HL-60 (cell line): ENCODE results near the gene ACOT13.
"Not testable (repeated sequence)": the region's sequence is repeated elsewhere in the genome, so short reads cannot be mapped to it uniquely, and the experiment has no call there.

Source experiments
- DNase-seq, 2 experiments: peaks; one replicate each; pipeline ENCODE4 v3.0.0-alpha.2; 2010 to 2020; ENCODE audit warnings: low read depth in 1 of 2, low spot score in 1 of 2
- H3K27ac ChIP-seq: fragments of 250-450 bp; sonication (Bioruptor Pico); replicated peaks from 2 replicates; pipeline ENCODE4 v1.5.1; 2020; ENCODE audit warnings: mild to moderate bottlenecking, moderate library complexity
- H3K27me3 ChIP-seq: fragments of 250-450 bp; sonication (Bioruptor Pico); 2 replicates; pipeline ENCODE4 v1.5.1; 2021; ENCODE audit warnings: mild to moderate bottlenecking, moderate library complexity; ENCODE audit not compliant: insufficient read depth, poor library complexity, severe bottlenecking
- H3K4me3 ChIP-seq: replicated peaks from 2 replicates; pipeline ENCODE4 v1.5.1; 2011; ENCODE audit warnings: mild to moderate bottlenecking, control low read depth, low read length; ENCODE audit not compliant: insufficient read depth
- CTCF ChIP-seq: IDR thresholded peaks from one replicate; pipeline ENCODE4 v1.5.1; 2011; ENCODE audit warnings: low read length, control low read depth, inconsistent platforms; ENCODE audit not compliant: insufficient read depth
- GABPA ChIP-seq: IDR thresholded peaks from 2 replicates; pipeline ENCODE4 v1.6.1; 2012; ENCODE audit warnings: low read depth
- POLR2AphosphoS5 ChIP-seq: IDR thresholded peaks from 2 replicates; pipeline ENCODE4 v1.6.1; 2012; ENCODE audit warnings: low read depth
- SPI1 ChIP-seq: IDR thresholded peaks from 2 replicates; pipeline ENCODE4 v1.6.1; 2012; ENCODE audit warnings: low read depth, mild to moderate bottlenecking, borderline replicate concordance
- TF ChIP-seq, protein P1 (sequence below): IDR thresholded peaks from 2 replicates; pipeline ENCODE4 v1.6.1; 2012; ENCODE audit warnings: low read depth; ENCODE audit not compliant: insufficient replicate concordance

The ACOT13 gene

GRCh38 chr6:24660105-24660504, 6.8 kb upstream of the ACOT13 start:
- Histone ChIP-seq H3K27me3 (no peaks in the 10 kb centered on the region), H3K4me3 (no peak overlapping the region), H3K27ac (no peak overlapping the region)
- TF ChIP-seq, protein P1, sequence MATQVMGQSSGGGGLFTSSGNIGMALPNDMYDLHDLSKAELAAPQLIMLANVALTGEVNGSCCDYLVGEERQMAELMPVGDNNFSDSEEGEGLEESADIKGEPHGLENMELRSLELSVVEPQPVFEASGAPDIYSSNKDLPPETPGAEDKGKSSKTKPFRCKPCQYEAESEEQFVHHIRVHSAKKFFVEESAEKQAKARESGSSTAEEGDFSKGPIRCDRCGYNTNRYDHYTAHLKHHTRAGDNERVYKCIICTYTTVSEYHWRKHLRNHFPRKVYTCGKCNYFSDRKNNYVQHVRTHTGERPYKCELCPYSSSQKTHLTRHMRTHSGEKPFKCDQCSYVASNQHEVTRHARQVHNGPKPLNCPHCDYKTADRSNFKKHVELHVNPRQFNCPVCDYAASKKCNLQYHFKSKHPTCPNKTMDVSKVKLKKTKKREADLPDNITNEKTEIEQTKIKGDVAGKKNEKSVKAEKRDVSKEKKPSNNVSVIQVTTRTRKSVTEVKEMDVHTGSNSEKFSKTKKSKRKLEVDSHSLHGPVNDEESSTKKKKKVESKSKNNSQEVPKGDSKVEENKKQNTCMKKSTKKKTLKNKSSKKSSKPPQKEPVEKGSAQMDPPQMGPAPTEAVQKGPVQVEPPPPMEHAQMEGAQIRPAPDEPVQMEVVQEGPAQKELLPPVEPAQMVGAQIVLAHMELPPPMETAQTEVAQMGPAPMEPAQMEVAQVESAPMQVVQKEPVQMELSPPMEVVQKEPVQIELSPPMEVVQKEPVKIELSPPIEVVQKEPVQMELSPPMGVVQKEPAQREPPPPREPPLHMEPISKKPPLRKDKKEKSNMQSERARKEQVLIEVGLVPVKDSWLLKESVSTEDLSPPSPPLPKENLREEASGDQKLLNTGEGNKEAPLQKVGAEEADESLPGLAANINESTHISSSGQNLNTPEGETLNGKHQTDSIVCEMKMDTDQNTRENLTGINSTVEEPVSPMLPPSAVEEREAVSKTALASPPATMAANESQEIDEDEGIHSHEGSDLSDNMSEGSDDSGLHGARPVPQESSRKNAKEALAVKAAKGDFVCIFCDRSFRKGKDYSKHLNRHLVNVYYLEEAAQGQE, result no peak
- TF ChIP-seq SPI1 (no peak), GABPA (no peak), CTCF (no peak), POLR2AphosphoS5 (no peak)
- no peak for DNase-seq

DNA sequence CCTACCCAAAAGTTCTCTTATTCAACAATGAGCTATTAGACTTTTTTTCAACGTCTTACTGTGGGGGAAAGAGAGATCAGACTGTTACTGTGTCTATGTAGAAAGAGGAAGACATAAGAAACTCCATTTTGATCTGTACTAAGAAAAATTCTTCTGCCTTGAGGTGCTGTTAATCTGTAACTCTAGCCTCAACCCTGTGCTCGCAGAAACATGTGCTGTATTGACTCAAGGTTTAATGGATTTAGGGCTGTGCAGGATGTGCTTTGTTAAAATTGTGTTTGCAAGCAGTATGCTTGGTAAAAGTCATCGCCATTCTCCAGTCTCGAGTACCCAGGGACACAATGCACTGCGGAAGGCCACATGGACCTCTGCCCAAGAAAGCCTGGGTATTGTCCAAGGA, 5.1 kb upstream of the ACOT13 start:
- H3K27me3 ChIP-seq, H3K4me3 ChIP-seq, DNase-seq, H3K27ac ChIP-seq: not testable (repeated sequence)

DNA sequence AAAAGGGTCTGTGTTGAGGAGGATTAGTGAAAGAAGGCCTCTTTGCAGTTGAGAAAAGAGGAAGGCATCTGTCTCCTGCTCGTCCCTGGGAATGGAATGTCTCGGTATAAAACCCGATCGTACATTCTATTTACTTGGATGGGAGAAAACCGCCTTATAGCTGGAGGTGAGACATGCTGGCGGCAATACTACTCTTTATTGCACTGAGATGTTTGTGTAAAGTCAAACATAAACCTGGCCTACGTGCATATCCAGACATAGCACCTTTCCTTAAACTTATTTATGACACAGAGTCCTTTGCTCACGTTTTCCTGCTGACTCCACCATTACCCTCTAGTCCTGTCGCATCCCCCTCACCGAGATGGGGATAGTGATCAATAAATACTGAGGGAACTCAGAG, 4.6 kb upstream of the ACOT13 start:
- no peak overlapping the region for H3K4me3 ChIP-seq
- DNase-seq, result no peak
- H3K27ac ChIP-seq, result no peak overlapping the region
- TF ChIP-seq GABPA (no peak), POLR2AphosphoS5 (no peak), SPI1 (no peak), CTCF (no peak)
- TF ChIP-seq, protein P1, result no peak
- no peaks in the 10 kb centered on the region for H3K27me3 ChIP-seq

- no peak for DNase-seq
- H3K4me3 ChIP-seq, result no peak overlapping the region
- H3K27ac ChIP-seq, result no peak overlapping the region
- H3K27me3 ChIP-seq, result no peaks in the 10 kb centered on the region
- TF ChIP-seq CTCF (no peak), SPI1 (no peak), GABPA (no peak), POLR2AphosphoS5 (no peak)
- TF ChIP-seq, protein P1, result no peak
Observed at GRCh38 chr6:24663189-24663588, 3.7 kb upstream of the ACOT13 start.
